GM13976 (cell line): ENCODE data around the gene COMMD6.

ENCODE experiments used
- DNase-seq: peaks from one replicate; pipeline ENCODE4 v3.0.0; 2012; ENCODE audit warnings: low spot score
- in situ Hi-C: fragments of 300-500 bp; cut with MboI; formaldehyde crosslinking; loops from one replicate; pipeline ENCODE4 v1.12.0; 2022; ENCODE audit warnings: low sequenced_read_pairs, mixed read lengths, inconsistent platforms; ENCODE audit not compliant: unreplicated experiment
- TF ChIP-seq, protein P1 (sequence below): IDR thresholded peaks from 2 replicates; pipeline ENCODE4 v1.5.1; 2012; ENCODE audit warnings: borderline replicate concordance, mild to moderate bottlenecking; ENCODE audit not compliant: insufficient read depth; ENCODE audit errors: extremely low read depth, missing control alignments, control extremely low read depth

COMMD6 gene

DNA sequence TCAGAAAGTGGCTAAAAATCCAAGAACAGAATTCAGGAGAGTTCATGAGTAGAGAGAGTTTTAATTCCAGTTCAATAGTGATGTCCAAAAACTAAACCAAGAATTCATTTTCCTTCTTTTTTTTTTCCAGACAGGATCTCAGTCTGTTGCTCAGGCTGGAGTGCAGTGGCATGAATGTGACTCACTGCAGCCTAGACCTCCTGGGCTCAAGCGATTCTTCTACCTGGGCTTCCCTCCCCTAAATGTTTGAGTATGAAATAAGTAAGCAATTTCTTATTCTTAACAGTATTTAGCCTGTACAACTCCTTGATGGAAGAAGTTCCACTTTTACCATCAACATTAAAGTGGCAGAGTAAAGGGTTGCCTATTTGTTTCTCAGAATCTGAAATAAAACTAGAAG is 3.8 kb downstream of the COMMD6 start:
- no peak for DNase-seq
- TF ChIP-seq, protein P1, sequence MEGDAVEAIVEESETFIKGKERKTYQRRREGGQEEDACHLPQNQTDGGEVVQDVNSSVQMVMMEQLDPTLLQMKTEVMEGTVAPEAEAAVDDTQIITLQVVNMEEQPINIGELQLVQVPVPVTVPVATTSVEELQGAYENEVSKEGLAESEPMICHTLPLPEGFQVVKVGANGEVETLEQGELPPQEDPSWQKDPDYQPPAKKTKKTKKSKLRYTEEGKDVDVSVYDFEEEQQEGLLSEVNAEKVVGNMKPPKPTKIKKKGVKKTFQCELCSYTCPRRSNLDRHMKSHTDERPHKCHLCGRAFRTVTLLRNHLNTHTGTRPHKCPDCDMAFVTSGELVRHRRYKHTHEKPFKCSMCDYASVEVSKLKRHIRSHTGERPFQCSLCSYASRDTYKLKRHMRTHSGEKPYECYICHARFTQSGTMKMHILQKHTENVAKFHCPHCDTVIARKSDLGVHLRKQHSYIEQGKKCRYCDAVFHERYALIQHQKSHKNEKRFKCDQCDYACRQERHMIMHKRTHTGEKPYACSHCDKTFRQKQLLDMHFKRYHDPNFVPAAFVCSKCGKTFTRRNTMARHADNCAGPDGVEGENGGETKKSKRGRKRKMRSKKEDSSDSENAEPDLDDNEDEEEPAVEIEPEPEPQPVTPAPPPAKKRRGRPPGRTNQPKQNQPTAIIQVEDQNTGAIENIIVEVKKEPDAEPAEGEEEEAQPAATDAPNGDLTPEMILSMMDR = no peak
- in situ Hi-C loops = no loop called here

DNA sequence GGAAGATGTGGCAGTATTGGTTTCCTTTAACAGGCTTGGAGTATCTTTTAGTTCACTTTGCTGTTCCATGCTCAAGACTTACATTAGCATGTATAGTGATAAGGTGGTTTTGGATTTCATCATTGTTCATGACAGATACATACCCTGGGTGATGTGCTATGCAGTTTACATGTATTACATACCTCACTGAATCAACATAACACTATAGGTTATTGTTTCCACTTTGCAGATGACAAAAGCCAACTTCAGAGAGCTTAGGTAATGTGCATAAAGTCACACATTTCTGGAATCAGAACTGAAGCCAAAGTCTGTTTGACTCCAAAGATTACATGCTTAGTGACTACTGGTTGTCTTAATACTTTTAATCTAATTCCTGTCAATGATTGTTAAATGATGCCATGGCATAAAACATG is 7.1 kb downstream of the COMMD6 start:
- TF ChIP-seq, protein P1 = no peak
- in situ Hi-C loops = no loop called here
- DNase-seq = no peak

DNA sequence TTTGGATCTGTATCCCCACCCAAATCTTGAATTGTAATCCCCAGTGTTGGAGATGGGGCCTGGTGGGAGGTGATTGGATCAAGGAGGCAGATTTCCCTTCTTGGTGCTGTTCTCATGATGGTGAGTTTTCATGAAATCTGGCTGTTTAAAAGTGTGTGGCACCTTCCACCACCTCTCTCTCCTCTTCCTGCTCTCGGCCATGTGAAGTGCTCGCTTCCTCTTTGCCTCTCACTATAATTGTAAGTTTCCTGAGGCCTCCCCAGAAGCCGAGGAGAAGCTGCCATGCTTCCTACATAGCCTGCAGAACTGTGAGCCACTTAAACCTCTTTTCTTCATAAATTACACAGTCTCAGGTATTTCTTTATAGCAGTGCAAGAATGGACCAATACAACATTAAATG is 15.7 kb downstream of the COMMD6 start:
- in situ Hi-C loops = no loop called here
- TF ChIP-seq, protein P1 = no peak
- no peak for DNase-seq

DNA sequence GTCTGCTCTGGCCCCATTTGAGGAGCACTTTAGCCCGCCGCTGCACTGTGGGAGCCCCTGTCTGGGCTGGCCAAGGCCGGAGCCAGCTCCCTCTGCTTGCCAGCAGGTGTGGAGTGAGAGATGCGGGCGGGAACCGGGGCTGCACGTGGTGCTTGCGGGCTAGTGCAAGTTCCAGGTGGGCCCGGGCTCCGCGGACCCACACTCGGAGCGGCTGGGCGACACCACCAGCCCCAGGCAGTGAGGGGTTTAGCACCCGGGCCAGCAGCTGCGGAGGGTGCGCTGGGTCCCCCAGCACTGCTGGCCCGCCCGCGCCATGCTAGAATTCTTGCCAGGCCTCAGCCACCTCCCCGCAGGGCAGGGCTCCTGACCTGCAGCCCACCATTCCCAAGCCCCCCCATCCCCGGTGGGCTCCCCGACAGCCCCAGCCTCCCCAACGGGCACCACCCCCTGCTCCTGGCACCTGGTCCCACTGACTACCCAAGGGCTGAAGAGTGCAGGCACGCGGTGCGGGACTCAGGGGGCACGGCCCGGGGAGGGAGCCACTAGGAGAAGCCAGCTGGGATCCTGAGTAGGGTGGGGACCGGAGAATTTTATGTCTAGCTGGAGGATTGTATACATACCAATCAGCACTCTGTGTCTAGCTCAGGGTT is 19.1 kb downstream of the COMMD6 start:
- DNase-seq = no peak
- in situ Hi-C loops = no loop called here
- TF ChIP-seq, protein P1 = no peak

DNA sequence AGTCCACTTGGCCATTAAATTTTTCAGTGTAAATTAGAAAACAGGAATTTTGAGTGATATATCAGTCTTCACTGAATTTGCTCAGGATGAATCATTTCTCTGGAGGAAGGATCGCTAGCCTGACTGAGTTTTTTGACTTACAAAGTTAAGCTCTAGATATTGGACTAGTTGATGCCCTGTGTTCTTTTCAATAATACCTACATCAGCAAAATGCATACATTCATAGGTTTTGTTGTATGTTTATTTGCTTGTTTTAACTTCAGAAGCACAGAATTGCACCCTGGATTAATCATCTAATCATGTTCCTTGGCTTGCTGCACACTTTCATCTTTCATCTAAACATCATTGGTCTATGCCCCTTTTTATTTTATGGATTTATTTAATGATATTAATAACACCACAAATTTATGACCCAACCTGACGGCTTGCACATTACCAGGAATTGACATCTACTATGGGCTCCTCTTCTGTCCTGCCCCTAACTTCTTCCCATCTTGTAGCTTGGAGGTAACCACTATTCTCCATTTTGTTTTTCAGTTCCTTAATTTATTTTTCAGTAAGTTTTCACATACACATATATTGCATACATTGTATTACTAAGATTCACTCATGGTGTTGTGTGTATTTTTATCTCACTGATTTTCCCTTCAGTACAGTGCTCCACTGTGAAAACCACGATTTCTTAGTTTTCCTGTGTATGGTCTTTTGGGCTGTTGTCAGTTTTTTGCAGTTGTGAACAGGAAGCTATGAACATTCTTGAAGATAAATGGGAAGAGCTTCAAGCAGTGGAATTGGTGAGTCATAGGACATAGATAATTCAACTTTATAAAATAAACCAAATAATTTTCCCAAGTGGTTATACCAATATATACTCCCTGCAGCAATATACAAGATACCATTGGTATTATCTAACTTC is 23.3 kb downstream of the COMMD6 start:
- TF ChIP-seq, protein P1 = no peak
- in situ Hi-C loops = no loop called here
- no peak for DNase-seq

DNA sequence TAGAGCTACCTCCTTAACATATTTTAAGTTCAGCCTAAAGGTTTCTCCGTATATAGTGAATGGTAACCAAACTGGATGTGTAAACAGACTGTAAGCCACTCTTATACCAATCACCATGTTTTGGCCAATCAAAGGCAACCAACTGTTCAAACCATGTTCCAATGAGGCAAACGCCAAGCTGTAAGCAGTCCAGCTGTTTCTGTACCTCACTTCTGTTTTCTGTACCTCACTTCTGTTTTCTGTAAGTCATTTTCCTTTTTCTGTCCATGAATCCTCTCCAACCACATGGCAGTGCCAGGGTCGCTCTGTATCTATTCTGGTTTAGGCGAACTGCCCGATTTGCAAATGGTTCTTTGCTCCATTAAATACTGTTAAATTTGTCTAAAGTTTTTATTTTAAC is 24.4 kb downstream of the COMMD6 start:
- no peak for DNase-seq
- in situ Hi-C loops = no loop called here
- TF ChIP-seq, protein P1 = no peak
